Stimulated activated CD4-positive, alpha-beta T cell treated with anti-CD3 and anti-CD28 coated beads, Interleukin-1b, Interleukin-23, amount 100 ng/mL, for 4 hours (primary cell): ENCODE results near the gene CCDC18.
A peak's percentile ranks its signal among the peaks of the same experiment; 100 is the strongest.
"Not testable (repeated sequence)": the region's sequence is repeated elsewhere in the genome, so short reads cannot be mapped to it uniquely, and the experiment has no call there.

Experiments used
- DNase-seq, 2 donors: peaks; one replicate each; pipeline ENCODE4 v3.0.0-alpha.2; 2020; ENCODE audit warnings: low read depth in 2 of 2

The CCDC18 gene

DNA sequence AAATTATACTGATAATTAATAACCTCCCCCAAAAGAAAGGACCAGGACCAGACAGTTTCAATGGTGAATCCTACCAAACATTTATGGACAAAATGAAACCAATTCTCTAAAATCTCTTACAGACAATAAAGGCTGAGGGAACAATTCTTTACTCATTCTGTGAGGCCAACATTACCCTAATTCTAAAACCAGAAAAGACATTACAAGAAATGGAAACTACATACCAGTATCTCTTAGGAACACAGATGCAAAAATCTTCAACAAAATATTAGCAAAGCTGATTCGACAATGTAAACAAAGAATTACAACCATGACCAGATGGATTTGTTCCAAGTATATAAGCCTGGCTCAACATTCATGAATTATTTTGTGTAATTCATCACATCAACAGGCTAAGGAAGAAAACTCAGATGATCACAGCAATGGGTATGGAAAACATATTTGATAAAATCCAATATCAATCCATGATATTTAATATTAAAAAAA is 8.9 kb upstream of the CCDC18 start:
- DNase-seq, result no peak

DNA sequence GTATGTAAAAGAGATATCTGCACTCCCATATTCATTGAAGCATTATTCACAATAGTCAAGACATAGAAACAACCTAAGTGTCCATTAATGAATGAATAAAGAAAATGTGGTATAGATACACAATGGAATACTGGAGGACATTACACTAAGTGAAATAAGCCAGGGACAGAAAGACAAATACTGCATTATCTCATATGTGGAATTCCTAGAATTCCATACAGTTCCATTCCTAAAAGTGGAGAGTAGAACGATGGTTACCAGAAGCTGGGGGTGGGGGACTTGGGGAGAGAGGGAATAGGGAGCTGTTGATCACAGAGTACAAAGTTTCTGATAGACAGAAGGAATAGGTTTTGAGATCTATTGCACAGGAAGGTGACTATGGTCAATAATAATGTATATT is 7.7 kb upstream of the CCDC18 start:
- no peak for DNase-seq

DNA sequence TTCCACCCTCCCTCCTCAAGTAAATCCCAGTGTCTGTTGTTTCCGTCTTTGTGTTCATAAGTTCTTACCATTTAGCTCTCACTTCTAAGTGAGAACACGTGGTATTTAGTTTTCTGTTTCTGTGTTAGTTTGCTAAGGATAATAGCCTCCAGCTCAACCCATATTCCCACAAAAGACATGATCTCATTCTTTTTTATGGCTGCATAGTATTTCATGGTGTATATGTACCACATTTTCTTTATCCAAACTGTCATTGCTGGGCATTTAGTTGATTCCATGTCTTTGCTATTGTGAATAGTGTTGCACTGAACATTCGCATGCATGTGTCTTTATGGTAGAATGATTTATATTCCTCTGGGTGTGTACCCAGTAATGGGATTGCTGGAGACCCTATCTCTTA is 5.9 kb upstream of the CCDC18 start:
- not testable (repeated sequence) for DNase-seq

DNA sequence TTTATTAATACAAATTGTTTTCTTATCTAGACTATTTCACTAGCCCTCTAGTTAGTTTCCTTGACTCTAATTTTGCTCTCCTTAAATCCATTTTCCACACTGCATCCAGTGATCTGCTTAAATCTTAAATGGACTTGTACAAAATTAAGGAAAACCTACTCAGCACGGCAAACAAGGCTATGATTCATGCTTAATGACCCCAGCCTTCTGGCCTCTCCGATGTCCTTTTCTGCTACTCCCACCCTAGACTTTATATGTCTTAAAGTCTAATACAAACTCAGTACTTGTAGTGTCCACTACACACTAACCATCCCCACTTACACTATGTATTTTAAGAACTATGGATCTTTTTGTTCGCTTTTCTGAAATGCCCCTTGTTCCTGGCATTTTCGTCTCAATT is 2.5 kb upstream of the CCDC18 start:
- DNase-seq, result no peak

DNA sequence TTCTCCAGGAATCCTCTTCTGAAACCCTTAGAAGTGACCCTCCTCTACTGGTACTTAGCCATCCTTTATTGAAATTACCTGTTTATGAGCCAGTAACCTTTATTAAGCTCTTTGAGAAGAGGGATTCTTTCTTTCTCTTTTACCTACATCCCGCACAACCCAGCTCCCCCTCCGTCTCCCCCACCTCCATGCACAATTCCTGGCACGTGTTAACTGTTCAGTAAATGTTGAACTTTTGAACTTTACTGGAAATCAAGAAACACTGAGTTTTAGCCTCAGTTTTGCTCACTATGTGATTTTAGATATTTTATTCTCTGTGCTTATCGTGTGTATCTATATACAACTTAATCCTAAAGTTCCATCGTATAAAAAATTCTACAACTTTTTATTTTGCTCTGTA is 2.1 kb upstream of the CCDC18 start:
- DNase-seq, result no peak

DNA sequence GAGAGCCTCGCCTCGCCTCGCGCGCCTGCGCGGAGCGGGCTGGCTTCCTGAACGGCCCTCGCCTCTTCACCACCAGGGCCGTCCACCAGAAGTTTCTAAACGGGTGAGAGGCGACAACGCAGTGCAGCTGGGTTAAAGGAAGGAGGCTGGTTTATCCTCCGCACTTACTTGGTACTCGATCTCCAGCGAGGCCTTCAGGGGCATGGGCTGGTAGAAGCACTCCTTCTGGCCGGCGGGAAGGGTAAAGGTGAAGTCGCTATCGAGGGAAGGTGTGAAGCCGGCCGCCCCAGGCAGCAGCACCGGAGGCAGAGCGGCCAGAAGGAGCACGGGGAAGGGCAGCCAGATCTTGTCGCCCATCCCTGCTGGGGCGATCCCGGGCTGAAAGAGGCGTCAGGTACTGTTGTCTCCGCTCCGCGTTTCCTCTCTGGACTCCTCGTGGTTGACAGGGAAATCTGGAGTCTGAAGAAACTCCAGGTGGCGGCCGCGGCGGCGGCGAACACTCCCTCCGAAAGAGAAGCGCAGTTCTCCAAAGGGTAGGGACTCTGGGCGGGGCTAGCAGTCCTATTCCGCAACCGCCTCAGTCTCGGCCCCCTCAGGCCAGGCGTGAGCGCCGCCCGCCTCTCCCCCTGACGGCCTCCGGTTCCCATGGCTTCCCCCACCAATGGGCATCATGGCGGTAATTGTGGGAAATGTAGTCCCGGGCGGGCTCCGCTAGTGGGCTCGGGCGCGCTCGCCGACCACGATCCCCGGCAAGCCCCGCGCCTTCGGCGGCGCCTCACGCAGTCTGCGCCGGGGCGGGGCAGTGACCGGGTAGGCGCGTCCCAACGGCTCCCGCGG is 420 bp upstream of the CCDC18 start, which contains the start of gene TMED5:
Gene TMED5, minus strand, starts transcription at position 528 of the 837 bp plus-strand sequence. Its CDS starts 171 bp downstream, at position 357.
- DNase-seq, result peak; percentile 86 to 88

DNA sequence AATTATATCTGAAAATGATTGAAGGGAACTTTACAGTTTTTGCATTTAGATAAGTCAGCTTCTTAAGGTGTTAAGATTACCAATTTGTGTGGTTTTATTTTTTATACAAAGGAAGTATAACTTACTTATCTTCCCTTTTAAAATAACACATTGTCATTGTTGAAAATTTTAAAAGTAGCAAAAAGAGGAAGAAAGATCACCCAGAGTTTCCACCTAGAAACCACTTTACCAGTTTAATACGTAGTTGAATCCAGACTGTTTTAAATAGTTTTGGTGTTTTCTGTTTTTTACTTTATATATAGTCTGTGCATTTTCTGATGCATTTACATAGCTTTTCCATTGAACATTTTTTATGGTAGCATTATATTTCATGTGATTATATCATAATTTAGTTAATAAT is 6.1 kb downstream of the CCDC18 start:
- no peak for DNase-seq

DNA sequence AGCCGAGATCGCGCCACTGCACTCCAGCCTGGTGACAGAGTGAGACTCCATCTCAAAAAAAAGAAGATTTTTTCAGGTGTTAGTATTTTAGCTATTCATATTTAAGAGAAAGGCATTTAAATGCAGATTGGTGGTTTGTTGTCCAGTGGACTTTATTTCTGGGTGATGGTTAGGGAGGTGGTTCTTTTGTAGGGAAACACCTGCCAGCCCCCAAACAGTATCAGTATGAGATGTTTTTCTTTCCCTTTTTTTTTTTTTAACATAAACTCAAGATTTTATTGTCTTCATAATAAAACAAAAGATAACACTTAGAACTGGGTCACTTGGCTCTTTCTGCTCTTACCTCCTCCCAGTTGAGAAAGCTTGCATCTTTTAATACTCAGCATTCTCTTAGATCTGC is 9.9 kb downstream of the CCDC18 start:
- no peak for DNase-seq

DNA sequence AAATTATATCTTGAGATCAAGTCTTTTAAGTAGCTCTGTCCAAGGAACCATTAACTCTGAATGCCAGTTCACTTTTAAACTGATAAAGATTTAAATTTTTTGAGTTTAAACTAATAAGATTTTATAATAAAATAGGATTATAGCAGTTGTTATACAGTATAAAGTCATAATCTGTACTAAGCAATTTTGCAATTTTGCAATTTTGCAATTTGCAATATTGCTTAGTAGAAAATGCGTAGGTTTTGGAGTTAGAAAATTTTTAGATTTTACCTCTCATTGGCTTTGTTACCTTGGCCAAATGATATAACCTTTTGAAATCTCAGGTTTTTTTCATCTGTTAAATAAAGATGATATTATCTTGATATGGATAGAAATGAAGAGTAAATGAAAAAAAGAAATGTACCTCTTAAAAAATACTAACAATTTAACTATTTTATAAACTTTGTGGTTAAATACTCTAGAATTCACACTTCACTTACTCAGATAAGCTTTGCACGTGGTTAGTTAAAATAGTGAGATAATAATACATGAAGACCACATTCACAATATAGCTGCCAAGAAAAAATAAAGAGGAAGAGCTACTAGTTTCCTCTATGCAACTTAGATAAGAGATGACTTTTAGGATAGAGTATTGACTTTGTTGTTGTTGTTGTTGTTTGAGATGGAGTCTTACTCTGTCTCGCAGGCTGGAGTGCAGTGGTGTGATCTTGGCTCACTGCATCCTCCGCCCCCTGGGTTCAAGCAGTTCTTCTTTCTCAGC is 13.9 kb downstream of the CCDC18 start:
- no peak for DNase-seq

DNA sequence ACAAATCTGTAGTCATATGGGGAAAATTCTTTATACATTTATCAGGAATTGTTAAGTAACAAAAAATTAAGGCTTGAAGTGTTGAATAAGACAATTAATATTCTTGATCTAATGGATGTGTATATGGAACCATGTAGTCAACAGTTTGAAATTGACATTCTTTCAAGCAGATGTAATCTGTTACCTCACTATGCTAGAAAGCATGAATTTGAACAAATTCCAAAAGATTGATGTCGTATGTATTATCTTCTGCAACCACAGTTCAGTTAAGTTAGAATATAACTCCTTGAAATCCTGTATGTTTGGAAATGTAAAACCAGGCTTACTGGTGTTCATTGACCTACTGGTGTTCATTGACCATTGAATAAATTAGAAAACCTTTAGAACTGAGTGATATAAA is 16.1 kb downstream of the CCDC18 start:
- no peak for DNase-seq

DNA sequence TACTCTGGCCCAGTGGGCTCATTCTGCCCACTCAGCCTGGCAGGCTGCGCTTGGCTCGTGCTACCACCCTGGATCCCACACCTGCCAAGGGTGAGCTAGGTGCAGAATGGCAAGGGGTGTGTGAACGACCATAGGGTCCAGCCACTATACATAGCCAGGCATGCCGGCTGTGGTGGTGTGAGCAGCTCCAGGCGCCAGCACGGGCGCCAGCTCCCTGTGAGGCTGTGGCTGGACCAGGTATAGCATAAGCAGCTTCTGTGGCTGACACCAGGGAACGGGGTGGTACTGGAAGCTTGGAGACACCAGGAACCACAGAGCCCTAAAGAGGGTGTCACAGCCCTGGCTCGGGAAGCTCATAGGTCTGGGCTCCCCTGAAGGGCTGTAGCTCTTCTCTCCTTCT is 18.6 kb downstream of the CCDC18 start:
- no peak for DNase-seq

DNA sequence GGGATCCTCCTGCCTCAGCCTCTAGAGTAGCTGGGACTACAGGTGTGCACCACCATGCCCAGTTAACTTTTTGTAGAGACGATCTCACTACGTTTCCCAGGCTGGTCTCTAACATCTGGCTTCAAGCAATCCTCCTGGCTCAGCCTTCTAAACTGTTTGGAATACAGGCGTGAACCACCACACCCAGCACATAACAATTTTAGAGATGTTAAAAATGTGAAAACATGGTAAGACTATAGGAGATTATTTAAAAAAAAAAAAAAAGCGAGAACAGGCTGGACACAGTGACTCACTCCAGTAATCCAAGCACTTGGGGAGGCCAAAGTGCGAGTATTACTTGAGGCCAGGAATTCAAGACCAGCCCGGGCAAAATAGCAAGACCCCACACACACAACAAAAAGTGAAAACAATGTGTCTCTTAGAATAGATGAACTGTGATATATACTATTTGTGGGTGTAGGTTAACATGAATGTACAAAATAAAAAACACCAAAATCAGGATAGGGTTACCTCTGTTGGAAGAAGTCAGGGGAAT is 19.6 kb downstream of the CCDC18 start:
- DNase-seq, result no peak

DNA sequence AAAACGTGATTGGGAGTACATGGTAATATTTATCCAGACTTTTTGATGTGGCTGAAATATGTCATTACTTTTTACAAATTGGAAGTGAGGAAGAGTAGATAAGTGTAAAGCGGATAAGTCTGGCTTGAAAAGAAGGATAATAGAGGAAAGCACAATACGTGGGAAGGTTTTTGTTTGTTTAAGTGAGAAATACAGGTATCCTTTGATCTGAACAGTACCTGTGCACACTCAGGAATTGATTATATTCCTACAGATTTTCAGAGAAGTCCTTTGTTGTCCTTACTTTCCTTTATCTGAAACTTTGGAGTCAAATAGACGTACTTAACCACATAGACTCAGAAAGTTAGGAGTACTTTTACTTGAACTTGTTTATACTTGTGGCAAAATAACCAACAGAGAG is 20.2 kb downstream of the CCDC18 start:
- DNase-seq, result no peak

DNA sequence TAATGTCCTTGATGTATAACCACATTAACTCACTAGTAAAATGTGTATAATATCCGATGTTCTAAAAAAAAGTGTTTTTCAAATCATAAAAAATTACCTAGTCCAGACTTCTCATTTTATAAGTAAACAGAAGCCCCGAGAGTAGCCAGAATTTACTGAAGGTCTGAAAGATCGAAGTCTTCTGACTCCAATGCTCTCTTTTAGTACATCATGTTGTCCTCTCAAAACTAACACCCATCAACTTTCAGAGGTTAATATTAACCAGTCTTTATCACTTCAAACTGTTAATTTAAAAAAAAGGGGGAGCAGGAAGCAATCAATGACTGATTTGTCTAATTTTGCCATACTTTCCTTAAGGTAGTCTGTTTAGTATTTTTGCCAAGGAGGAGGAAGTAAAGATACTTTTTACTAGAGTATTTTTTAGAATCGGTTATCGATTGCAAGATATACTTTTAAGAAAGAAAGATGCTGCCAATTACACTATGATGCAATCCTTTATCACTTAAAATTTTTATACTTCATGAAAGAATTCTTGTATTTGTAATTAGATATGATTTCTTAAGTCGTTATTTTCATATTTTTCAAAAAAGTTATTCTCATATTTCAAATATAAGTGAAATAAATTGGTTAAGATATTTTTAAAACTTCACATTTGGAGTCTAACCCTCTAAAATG is 25.5 kb downstream of the CCDC18 start:
- DNase-seq, result no peak

DNA sequence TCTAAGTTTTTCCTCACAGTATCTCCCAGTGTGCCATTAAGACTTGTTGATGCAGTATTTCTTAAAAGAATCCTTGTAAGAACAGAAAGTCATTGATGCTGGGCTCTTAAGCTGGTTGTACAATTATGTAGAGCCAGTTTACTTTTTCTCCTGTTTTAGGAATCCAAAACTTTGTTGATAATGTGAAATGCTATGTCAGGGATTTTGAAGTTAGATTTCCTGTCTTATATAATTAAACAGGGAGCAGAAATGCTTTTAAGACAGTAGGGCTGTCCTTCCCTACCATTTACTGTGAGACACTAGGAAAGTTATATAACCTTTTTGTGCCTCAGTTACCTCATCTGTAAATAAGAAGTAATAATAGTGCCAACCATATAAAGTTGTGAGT is 26.0 kb downstream of the CCDC18 start:
- no peak for DNase-seq

DNA sequence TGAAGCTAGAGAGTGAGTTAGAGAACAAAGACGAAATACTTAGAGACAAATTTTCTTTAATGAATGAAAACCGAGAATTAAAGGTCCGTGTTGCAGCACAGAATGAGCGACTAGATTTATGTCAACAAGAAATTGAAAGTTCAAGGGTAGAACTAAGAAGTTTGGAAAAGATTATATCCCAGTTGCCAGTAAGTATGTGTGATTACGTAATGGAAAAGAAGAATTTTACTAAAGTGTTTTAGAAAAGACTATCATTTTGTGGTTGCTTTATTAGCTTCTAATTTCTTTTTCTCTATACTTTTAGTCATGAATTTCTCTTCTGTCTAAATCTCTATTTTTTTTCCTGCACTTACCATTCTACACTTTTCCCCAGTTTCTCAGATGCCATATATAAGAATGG is 26.7 kb downstream of the CCDC18 start:
- no peak for DNase-seq

DNA sequence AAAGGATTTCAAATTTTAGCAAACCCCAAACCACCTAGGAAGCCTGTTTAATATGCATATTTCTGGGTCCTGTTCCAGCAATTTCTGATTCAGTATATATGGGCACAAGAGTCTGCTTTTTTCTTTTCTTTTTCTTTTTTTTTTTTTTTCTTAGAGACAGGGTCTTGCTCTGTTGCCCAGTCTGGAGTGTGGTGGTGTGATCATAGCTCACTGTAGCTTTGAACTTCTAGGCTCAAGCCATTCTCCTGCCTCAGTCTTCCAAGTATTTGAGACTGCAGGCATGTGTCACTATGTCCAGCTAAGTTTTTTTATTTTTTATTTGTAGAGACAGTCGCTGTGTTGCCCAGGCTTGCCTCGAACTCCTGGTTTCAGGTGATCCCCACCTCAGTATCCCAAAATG is 34.8 kb downstream of the CCDC18 start:
- no peak for DNase-seq

DNA sequence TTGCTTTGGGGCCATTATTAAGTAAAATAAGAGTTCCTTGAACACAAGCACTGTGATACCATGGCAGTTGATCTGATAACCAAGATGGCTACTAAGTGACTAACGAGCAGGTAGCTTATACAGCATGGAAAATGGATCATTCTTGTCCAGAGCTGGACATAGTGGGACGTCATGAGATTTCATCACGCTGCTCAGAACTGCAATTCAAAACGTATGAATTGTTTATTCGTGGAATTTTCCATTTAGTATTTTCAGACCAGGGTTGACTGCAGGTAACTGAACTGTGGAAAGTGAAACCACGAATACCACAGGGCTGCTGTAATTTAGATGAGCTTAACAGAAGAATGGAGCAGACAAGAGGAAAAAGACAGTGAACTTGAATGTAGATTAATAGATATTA is 38.9 kb downstream of the CCDC18 start:
- DNase-seq, result peak in 1 of 2 donors; percentile 5

DNA sequence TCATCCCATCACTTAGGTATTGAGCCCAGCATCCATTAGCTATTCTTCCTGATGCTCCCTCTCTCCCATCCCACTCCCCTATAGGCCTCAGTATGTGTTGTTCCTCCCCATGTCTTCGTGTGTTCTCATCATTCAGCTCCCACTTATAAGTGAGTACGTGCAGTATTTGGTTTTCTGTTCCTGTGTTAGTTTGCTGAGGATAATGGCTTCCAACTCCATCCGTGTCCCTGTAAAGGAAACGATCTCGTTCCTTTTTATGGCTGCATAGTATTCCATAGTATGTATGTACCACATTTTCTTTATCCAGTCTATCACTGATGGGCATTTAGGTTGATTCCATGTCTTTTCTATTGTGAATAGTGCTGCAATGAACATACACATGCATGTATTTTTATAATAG is 40.2 kb downstream of the CCDC18 start:
- DNase-seq, result not testable (repeated sequence)

DNA sequence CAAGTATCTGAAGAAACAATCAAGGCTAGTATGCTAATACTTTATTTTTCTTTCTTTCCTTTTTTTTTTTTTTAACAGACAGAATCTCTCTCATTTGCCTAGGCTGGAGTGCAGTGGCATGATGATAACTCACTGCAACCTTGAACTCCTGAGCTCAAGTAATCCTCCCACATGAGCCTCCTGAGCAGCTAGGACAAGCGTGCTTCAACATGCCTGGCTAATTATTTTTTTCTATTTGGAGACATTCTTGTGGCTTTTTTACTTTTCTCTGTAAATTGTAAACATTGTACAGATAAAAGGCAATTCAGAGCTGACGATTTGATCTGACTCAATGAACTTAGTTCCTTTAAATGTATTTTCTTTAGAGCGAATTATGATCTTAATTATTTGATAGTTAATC is 41.4 kb downstream of the CCDC18 start:
- no peak for DNase-seq

DNA sequence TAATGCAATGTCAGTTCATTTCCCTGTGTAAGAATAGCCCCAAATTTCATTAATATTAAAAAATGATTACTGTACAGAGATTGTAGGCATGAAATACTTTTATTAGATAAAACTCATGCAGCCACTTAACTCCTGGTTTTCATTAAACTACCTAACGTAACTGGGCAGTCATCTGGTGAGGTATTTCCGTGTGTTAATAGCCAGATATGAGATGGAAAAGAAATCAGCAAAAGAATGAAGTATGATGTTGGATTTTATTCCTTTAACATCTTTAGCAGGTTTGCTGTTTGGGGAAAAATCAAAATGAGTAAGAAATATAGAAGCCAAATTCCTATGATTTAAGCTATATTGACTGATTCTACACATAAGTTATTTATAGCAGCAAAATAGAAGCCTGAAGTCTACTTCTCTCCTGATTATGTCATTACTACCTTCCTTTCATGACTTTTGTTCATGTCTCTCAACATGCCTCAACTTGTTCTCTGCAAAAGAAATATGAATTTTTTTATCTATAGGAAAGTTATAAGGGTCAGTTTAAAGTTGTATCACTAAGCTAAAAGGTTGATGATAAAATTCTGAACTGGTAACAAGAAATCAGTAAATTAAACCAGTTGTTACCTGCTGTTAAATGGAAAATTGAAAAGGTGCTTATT is 42.6 kb downstream of the CCDC18 start:
- DNase-seq, result no peak

DNA sequence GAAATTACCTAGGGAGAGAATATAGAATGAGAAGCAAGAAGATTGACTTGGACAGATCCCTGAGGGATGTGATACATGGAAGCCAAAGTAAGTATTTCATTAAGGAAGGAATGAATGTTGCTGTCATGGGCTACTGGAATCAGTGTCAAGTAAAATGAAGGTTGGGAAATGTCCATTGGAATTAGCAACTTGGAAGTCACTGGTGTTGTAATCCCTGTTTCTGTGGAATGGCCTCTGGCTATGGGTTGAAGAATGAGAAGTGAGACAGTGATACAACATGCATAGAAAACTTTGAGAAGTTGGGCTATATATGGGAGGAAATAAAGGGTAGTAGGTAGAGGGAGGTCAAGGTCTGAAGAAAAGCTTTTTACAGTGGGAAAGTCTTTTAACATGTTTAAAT is 54.7 kb downstream of the CCDC18 start:
- no peak for DNase-seq
